H9 (cell line): ENCODE measurements around the gene MAP3K8. TPM values are rescaled to one million over a fixed set of nuclear protein-coding genes. Genes with fewer than 3 reads are reported as not detected.

Source experiments
- DNase-seq: peaks from one replicate; pipeline ENCODE4 v3.0.0-alpha.2; 2017
- H2AFZ ChIP-seq: one replicate; pipeline ENCODE4 v1.6.1; 2013; ENCODE audit warnings: mild to moderate bottlenecking, low read length, control low read depth, moderate library complexity
- H2AK5ac ChIP-seq: 2 replicates; pipeline ENCODE4 v1.6.1; 2013; ENCODE audit warnings: low read length, control low read depth, mixed read lengths; ENCODE audit not compliant: insufficient read length
- H2BK120ac ChIP-seq: one replicate; pipeline ENCODE4 v1.6.1; 2013; ENCODE audit warnings: low read depth, mild to moderate bottlenecking, low read length, control low read depth, inconsistent platforms; ENCODE audit not compliant: poor library complexity, severe bottlenecking
- H2BK12ac ChIP-seq: 2 replicates; pipeline ENCODE4 v1.6.1; 2013; ENCODE audit warnings: low read length, control low read depth, mixed read lengths, low read depth; ENCODE audit not compliant: insufficient read length
- H2BK15ac ChIP-seq: 2 replicates; pipeline ENCODE4 v1.6.1; 2013; ENCODE audit warnings: low read depth, low read length, control low read depth
- H2BK20ac ChIP-seq: one replicate; pipeline ENCODE4 v1.6.1; 2013; ENCODE audit warnings: low read depth, mild to moderate bottlenecking, low read length, control low read depth, inconsistent platforms; ENCODE audit not compliant: poor library complexity, severe bottlenecking
- H2BK5ac ChIP-seq: 2 replicates; pipeline ENCODE4 v1.6.1; 2013; ENCODE audit warnings: low read length, control low read depth, mixed read lengths; ENCODE audit not compliant: insufficient read length
- H3K14ac ChIP-seq: 2 replicates; pipeline ENCODE4 v1.6.1; 2013; ENCODE audit warnings: low read length, control low read depth; ENCODE audit not compliant: insufficient read depth
- H3K18ac ChIP-seq: 2 replicates; pipeline ENCODE4 v1.6.1; 2013; ENCODE audit warnings: low read depth, mild to moderate bottlenecking, mixed read lengths, low read length, control low read depth; ENCODE audit not compliant: insufficient read length
- H3K23ac ChIP-seq: 2 replicates; pipeline ENCODE4 v1.6.1; 2013; ENCODE audit warnings: low read length, control low read depth, mixed read lengths, low read depth; ENCODE audit not compliant: insufficient read length
- H3K23me2 ChIP-seq: 2 replicates; pipeline ENCODE4 v1.6.1; 2013; ENCODE audit warnings: low read depth, mild to moderate bottlenecking, mixed read lengths, low read length, control low read depth; ENCODE audit not compliant: insufficient read length, poor library complexity, severe bottlenecking
- H3K27ac ChIP-seq: 2 replicates; pipeline ENCODE4 v1.5.1; 2013; ENCODE audit warnings: low read length, control low read depth, mixed read lengths, low read depth; ENCODE audit not compliant: insufficient read length
- H3K27me3 ChIP-seq: 2 replicates; pipeline ENCODE4 v1.6.1; 2013; ENCODE audit warnings: low read length, control low read depth, inconsistent platforms; ENCODE audit not compliant: insufficient read depth
- H3K4ac ChIP-seq: 2 replicates; pipeline ENCODE4 v1.6.1; 2013; ENCODE audit warnings: low read depth, mild to moderate bottlenecking, control low read depth, inconsistent platforms, low read length, moderate library complexity
- H3K4me1 ChIP-seq: 2 replicates; pipeline ENCODE4 v1.6.1; 2013; ENCODE audit warnings: low read length, control low read depth, inconsistent platforms; ENCODE audit not compliant: insufficient read depth
- H3K4me2 ChIP-seq: 2 replicates; pipeline ENCODE4 v1.6.1; 2013; ENCODE audit warnings: low read length, control low read depth, mixed read lengths; ENCODE audit not compliant: insufficient read length, insufficient read depth
- H3K56ac ChIP-seq: 2 replicates; pipeline ENCODE4 v1.6.1; 2013; ENCODE audit warnings: low read depth, mild to moderate bottlenecking, mixed read lengths, low read length, control low read depth; ENCODE audit not compliant: insufficient read length
- H3K79me1 ChIP-seq: 2 replicates; pipeline ENCODE4 v1.6.1; 2013; ENCODE audit warnings: low read depth, mild to moderate bottlenecking, moderate library complexity, low read length, control low read depth, inconsistent platforms; ENCODE audit not compliant: insufficient read depth, poor library complexity, severe bottlenecking
- H3K79me2 ChIP-seq: 2 replicates; pipeline ENCODE4 v1.6.1; 2013; ENCODE audit warnings: low read length, control low read depth, inconsistent platforms; ENCODE audit not compliant: insufficient read depth
- H3K9ac ChIP-seq: 2 replicates; pipeline ENCODE4 v1.6.1; 2013; ENCODE audit warnings: low read length, control low read depth, mixed read lengths; ENCODE audit not compliant: insufficient read length; ENCODE audit errors: extremely low read depth
- H3K9me3 ChIP-seq: one replicate; pipeline ENCODE4 v1.6.1; 2013; ENCODE audit warnings: low read depth, low read length, inconsistent platforms; ENCODE audit not compliant: control insufficient read depth
- H3T11ph ChIP-seq: one replicate; pipeline ENCODE4 v1.6.1; 2013; ENCODE audit warnings: mild to moderate bottlenecking, low read length, control low read depth, inconsistent platforms
- H4K20me1 ChIP-seq: one replicate; pipeline ENCODE4 v1.6.1; 2013; ENCODE audit not compliant: control insufficient read depth, insufficient read length, insufficient read depth
- H4K5ac ChIP-seq: 2 replicates; pipeline ENCODE4 v1.6.1; 2013; ENCODE audit warnings: low read depth, mild to moderate bottlenecking, mixed read lengths, low read length, control low read depth; ENCODE audit not compliant: insufficient read length
- H4K8ac ChIP-seq: replicated peaks from 2 replicates; pipeline ENCODE4 v1.6.1; 2013; ENCODE audit warnings: low read length, control low read depth, mixed read lengths, low read depth; ENCODE audit not compliant: insufficient read length
- H4K91ac ChIP-seq: 2 replicates; pipeline ENCODE4 v1.6.1; 2013; ENCODE audit warnings: low read depth, mild to moderate bottlenecking, moderate library complexity, mixed read lengths, low read length, control low read depth; ENCODE audit not compliant: insufficient read length
- H3K27ac Mint-ChIP-seq, 3 experiments: 2 replicates in 2 of 3; 3 replicates in 1 of 3; pipeline ENCODE4 v1.8.0; 2020 to 2021; ENCODE audit warnings: mixed read lengths in 3 of 3, mild to moderate bottlenecking in 1 of 3, moderate library complexity in 1 of 3
- H3K27me3 Mint-ChIP-seq: 2 replicates; pipeline ENCODE4 v1.8.0; 2021; ENCODE audit warnings: low read depth, mild to moderate bottlenecking, moderate library complexity, mixed read lengths
- H3K36me3 Mint-ChIP-seq, 3 experiments: 2 replicates in 2 of 3; 3 replicates in 1 of 3; pipeline ENCODE4 v1.8.0; 2020 to 2021; ENCODE audit warnings: low read depth in 3 of 3, mixed read lengths in 3 of 3; ENCODE audit not compliant: insufficient read depth in 1 of 3
- H3K4me1 Mint-ChIP-seq, 2 experiments: 2 replicates each; pipeline ENCODE4 v1.8.0; 2020; ENCODE audit warnings: mixed read lengths in 2 of 2
- H3K4me3 Mint-ChIP-seq, 2 experiments: 2 replicates in 1 of 2; 3 replicates in 1 of 2; pipeline ENCODE4 v1.8.0; 2020 to 2021; ENCODE audit warnings: mild to moderate bottlenecking in 2 of 2, mixed read lengths in 2 of 2, moderate library complexity in 1 of 2
- H3K9me3 Mint-ChIP-seq, 2 experiments: 2 replicates in 1 of 2; 3 replicates in 1 of 2; pipeline ENCODE4 v1.8.0; 2020; ENCODE audit warnings: mild to moderate bottlenecking in 2 of 2, mixed read lengths in 2 of 2, moderate library complexity in 1 of 2
- CTCF ChIP-seq: fragments of 200-600 bp; sonication (generic); conservative IDR thresholded peaks from 3 replicates; pipeline ENCODE4 v1.8.0; 2021; ENCODE audit warnings: antibody characterized with exemption, mild to moderate bottlenecking
- WGBS: extraction: QIAGEN DNeasy Blood & Tissue Kit; methylation state at CpG from one replicate; pipeline ENCODE4 v1.1.7; 2013; ENCODE audit warnings: missing lambda C conversion rate, low lambda C conversion rate, mixed read lengths; ENCODE audit not compliant: insufficient read length; ENCODE audit errors: extremely low coverage; 5-methylcytosine and 5-hydroxymethylcytosine counted together
- total RNA-seq: library from RNA; stranded (reverse); gene quantifications from 2 replicates; pipeline ENCODE4 v1.2.1, GENCODE V29; 2021

MAP3K8 gene
- total RNA-seq, 1 experiment from 2014 or later: 3.5 TPM

- DNase-seq: no peak
- Histone ChIP-seq H3K4ac (no peak overlapping the region), H3T11ph (no peak overlapping the region), H2AFZ (no peak overlapping the region), H3K79me1 (no peaks in the 10 kb centered on the region), H2BK120ac (no peak overlapping the region), H3K23ac (no peak overlapping the region), H4K91ac (no peak overlapping the region), H3K14ac (no peak overlapping the region), H2BK12ac (no peak overlapping the region), H3K27ac (no peak overlapping the region), H4K8ac (no peak overlapping the region), H3K79me2 (no peaks in the 10 kb centered on the region), H2BK15ac (no peak overlapping the region), H3K56ac (no peak overlapping the region), H3K9ac (no peak overlapping the region), H2BK5ac (no peak overlapping the region), H3K4me2 (no peak overlapping the region), H3K18ac (no peak overlapping the region), H3K4me1 (peaks cover 5% of the 10 kb centered on the region), H3K23me2 (no peaks in the 10 kb centered on the region), H2AK5ac (no peak overlapping the region), H4K5ac (no peak overlapping the region), H3K27me3 (no peaks in the 10 kb centered on the region), H3K9me3 (no peaks in the 10 kb centered on the region), H4K20me1 (no peaks in the 10 kb centered on the region), H2BK20ac (no peak overlapping the region)
- no CpG with 5 or more reads among the region's 8 CpGs for WGBS
- Mint-ChIP-seq H3K4me3 (no peak overlapping the region), H3K4me1 (peaks cover 10% of the 10 kb centered on the region in 2 experiments), H3K27ac (no peak overlapping the region), H3K27me3 (no peaks in the 10 kb centered on the region; the same call in 1 of the 2 replicates), H3K9me3 (no peaks in the 10 kb centered on the region), H3K36me3 (no peaks in the 10 kb centered on the region)
- no peak for TF ChIP-seq CTCF
Observed at GRCh38 chr10:30505543-30506298, 71.7 kb downstream of the MAP3K8 start.
